IMR-90 (cell line): ENCODE results near the gene PROX2. TPM values are rescaled to one million over a fixed set of nuclear protein-coding genes. Genes with fewer than 3 reads are reported as not detected.

Experiments used
- ATAC-seq: fragments of 200-7000 bp; cut with Tn5 transposase; 2 replicates; pipeline ENCODE4 v1.9.1; 2020; ENCODE audit warnings: low read depth, mild to moderate bottlenecking, moderate library complexity
- BruUV-seq: library from RNA; stranded (reverse); fragments of 400-500 nt; replicated peaks from 2 replicates; lab custom pipeline; 2021; lab: Mats Ljungman, UMichigan
- CTCF ChIA-PET: fragments of 300-600 bp; formaldehyde crosslinking; extraction: SDS; loops from one replicate; lab custom pipeline; 2021; ENCODE audit warnings: antibody characterized with exemption; lab: Yijun Ruan, JAX
- POLR2A ChIA-PET: fragments of 300-600 bp; sonication (Branson Sonifier 250); formaldehyde crosslinking; loops from one replicate; lab custom pipeline; 2022; ENCODE audit warnings: antibody characterized with exemption; ENCODE audit not compliant: unreplicated experiment; lab: Charles Lee
- DNase-seq: peaks from one replicate; pipeline ENCODE4 v3.0.0; 2013
- H2AFZ ChIP-seq: replicated peaks from 2 replicates; pipeline ENCODE3; 2013; ENCODE audit warnings: low read length, mild to moderate bottlenecking; ENCODE audit not compliant: poor library complexity
- H2AK5ac ChIP-seq: 2 replicates; pipeline ENCODE4 v1.6.1; 2013; ENCODE audit warnings: low read depth, low read length, inconsistent platforms
- H2AK9ac ChIP-seq: replicated peaks from 2 replicates; pipeline ENCODE3; 2013; ENCODE audit warnings: mild to moderate bottlenecking, low read depth, low read length, moderate library complexity; ENCODE audit not compliant: poor library complexity
- H2BK120ac ChIP-seq: 2 replicates; pipeline ENCODE4 v1.6.1; 2013; ENCODE audit warnings: low read depth, low read length, inconsistent platforms
- H2BK15ac ChIP-seq: 3 replicates; pipeline ENCODE4 v1.6.1; 2013; ENCODE audit warnings: low read depth, low read length, inconsistent platforms
- H2BK20ac ChIP-seq: 2 replicates; pipeline ENCODE4 v1.6.1; 2013; ENCODE audit warnings: low read depth, mild to moderate bottlenecking, inconsistent platforms, low read length, moderate library complexity
- H2BK5ac ChIP-seq: 2 replicates; pipeline ENCODE4 v1.6.1; 2013; ENCODE audit warnings: mild to moderate bottlenecking, low read depth, low read length, inconsistent platforms; ENCODE audit not compliant: poor library complexity, severe bottlenecking
- H3K14ac ChIP-seq: replicated peaks from 2 replicates; pipeline ENCODE4 v1.6.1; 2013; ENCODE audit warnings: low read depth, low read length, inconsistent platforms
- H3K18ac ChIP-seq: 2 replicates; pipeline ENCODE4 v1.6.1; 2013; ENCODE audit warnings: low read depth, low read length, control low read depth
- H3K23ac ChIP-seq: 2 replicates; pipeline ENCODE4 v1.6.1; 2013; ENCODE audit warnings: low read depth, low read length, inconsistent platforms
- H3K27ac ChIP-seq: 2 replicates; pipeline ENCODE4 v1.5.1; 2013; ENCODE audit warnings: mild to moderate bottlenecking, control low read depth, low read length; ENCODE audit not compliant: insufficient read depth
- H3K27me3 ChIP-seq: 2 replicates; pipeline ENCODE4 v1.6.1; 2013; ENCODE audit warnings: low read length; ENCODE audit not compliant: control insufficient read depth, insufficient read depth
- H3K36me3 ChIP-seq: 2 replicates; pipeline ENCODE4 v1.6.1; 2013; ENCODE audit warnings: low read length, mixed read lengths; ENCODE audit not compliant: control insufficient read depth, insufficient read depth
- H3K4ac ChIP-seq: 2 replicates; pipeline ENCODE4 v1.6.1; 2013; ENCODE audit warnings: low read depth, low read length, inconsistent platforms
- H3K4me1 ChIP-seq: 2 replicates; pipeline ENCODE4 v1.6.1; 2013; ENCODE audit warnings: low read length, mixed read lengths; ENCODE audit not compliant: control insufficient read depth, insufficient read depth
- H3K4me2 ChIP-seq: 2 replicates; pipeline ENCODE4 v1.6.1; 2013; ENCODE audit warnings: low read depth, mild to moderate bottlenecking, control low read depth, low read length, moderate library complexity
- H3K4me3 ChIP-seq: 2 replicates; pipeline ENCODE4 v1.5.1; 2013; ENCODE audit warnings: low read depth, mild to moderate bottlenecking, control low read depth, low read length, moderate library complexity; ENCODE audit not compliant: insufficient read depth
- H3K56ac ChIP-seq: 2 replicates; pipeline ENCODE4 v1.6.1; 2013; ENCODE audit warnings: low read length, inconsistent platforms; ENCODE audit not compliant: insufficient read depth; ENCODE audit errors: extremely low read depth
- H3K79me1 ChIP-seq, 2 experiments: 2 replicates each; pipeline ENCODE4 v1.6.1; 2013; ENCODE audit warnings: low read length in 2 of 2, inconsistent platforms in 1 of 2, low read depth in 1 of 2
- H3K9ac ChIP-seq: 2 replicates; pipeline ENCODE4 v1.6.1; 2013; ENCODE audit warnings: low read depth, low read length, control low read depth
- H3K9me1 ChIP-seq: 2 replicates; pipeline ENCODE4 v1.6.1; 2013; ENCODE audit warnings: low read length, inconsistent platforms; ENCODE audit not compliant: insufficient read depth
- H3K9me3 ChIP-seq: 2 replicates; pipeline ENCODE4 v1.6.1; 2013; ENCODE audit warnings: low read length; ENCODE audit not compliant: control insufficient read depth, insufficient read depth
- H4K20me1 ChIP-seq: 2 replicates; pipeline ENCODE4 v1.6.1; 2013; ENCODE audit warnings: low read length, inconsistent platforms; ENCODE audit not compliant: insufficient read depth
- H4K5ac ChIP-seq: 2 replicates; pipeline ENCODE4 v1.6.1; 2013; ENCODE audit warnings: mild to moderate bottlenecking, low read depth, low read length, control low read depth
- H4K8ac ChIP-seq, 2 experiments: 2 replicates each; pipeline ENCODE4 v1.6.1; 2013; ENCODE audit warnings: low read depth in 2 of 2, low read length in 2 of 2, control low read depth in 1 of 2, inconsistent platforms in 1 of 2
- H4K91ac ChIP-seq: 2 replicates; pipeline ENCODE4 v1.6.1; 2013; ENCODE audit warnings: low read depth, low read length, inconsistent platforms; ENCODE audit not compliant: insufficient read depth
- CHD1 ChIP-seq: IDR thresholded peaks from 2 replicates; pipeline ENCODE4 v1.6.1; 2012; ENCODE audit warnings: low read depth, low read length, improper control_type of control experiment
- ELK1 ChIP-seq: fragments of 150-350 bp; IDR thresholded peaks from 2 replicates; pipeline ENCODE4 v1.6.1; 2016; ENCODE audit warnings: low read depth, mild to moderate bottlenecking, low read length, moderate library complexity, borderline replicate concordance
- FOS ChIP-seq: fragments of 150-350 bp; IDR thresholded peaks from 2 replicates; pipeline ENCODE4 v1.6.1; 2016; ENCODE audit warnings: low read depth, low read length
- MAFK ChIP-seq: IDR thresholded peaks from 2 replicates; pipeline ENCODE4 v1.6.1; 2012; ENCODE audit warnings: low read depth, low read length, improper control_type of control experiment
- MXI1 ChIP-seq: IDR thresholded peaks from 2 replicates; pipeline ENCODE4 v1.6.1; 2012; ENCODE audit warnings: low read depth, mild to moderate bottlenecking, low read length, moderate library complexity, borderline replicate concordance
- RAD21 ChIP-seq: IDR thresholded peaks from 2 replicates; pipeline ENCODE4 v1.6.1; 2012; ENCODE audit warnings: low read length, improper control_type of control experiment
- RCOR1 ChIP-seq: IDR thresholded peaks from 2 replicates; pipeline ENCODE4 v1.6.1; 2012; ENCODE audit warnings: mild to moderate bottlenecking, low read length, improper control_type of control experiment; ENCODE audit not compliant: insufficient replicate concordance
- WGBS, 2 experiments: methylation state at CpG; one replicate each; pipeline versions ENCODE4 v1.1.5 to v1.1.7; 2013; ENCODE audit warnings: missing lambda C conversion rate in 2 of 2; ENCODE audit not compliant: insufficient read length in 1 of 2; ENCODE audit errors: extremely low coverage in 2 of 2; 5-methylcytosine and 5-hydroxymethylcytosine counted together
- dilution Hi-C: fragments of 300-500 bp; cut with HindIII; formaldehyde crosslinking; loops from one replicate; pipeline ENCODE4 v1.14.3; 2018; ENCODE audit warnings: low sequenced_read_pairs; ENCODE audit not compliant: unreplicated experiment
- in situ Hi-C: fragments of 300-500 bp; cut with MboI; formaldehyde crosslinking; loops from 3 replicates; pipeline ENCODE4 v1.14.3; 2019; ENCODE audit warnings: low sequenced_read_pairs, inconsistent platforms, mixed read lengths
- intact Hi-C: fragments of 100-400 bp; cut with micrococcal nuclease; formaldehyde crosslinking; loops from 2 replicates; pipeline ENCODE4 v1.10.0; 2022
- polyA plus RNA-seq, 3 experiments: library from polyadenylated mRNA; depleted of rRNA; stranded (reverse); fragments of >200 nt; gene quantifications; 2 replicates each; pipeline ENCODE4 v1.2.3, GENCODE V29; 2012; ENCODE audit warnings: low replicate concordance in 1 of 3
- total RNA-seq: library from RNA; depleted of rRNA; stranded (reverse); fragments of >200 nt; gene quantifications from 2 replicates; pipeline ENCODE4 v1.2.3, GENCODE V29; 2012

PROX2 gene
- total and polyA plus RNA-seq, 2 of the 4 experiments (the other 2 are of a cell fraction) = not detected

DNA sequence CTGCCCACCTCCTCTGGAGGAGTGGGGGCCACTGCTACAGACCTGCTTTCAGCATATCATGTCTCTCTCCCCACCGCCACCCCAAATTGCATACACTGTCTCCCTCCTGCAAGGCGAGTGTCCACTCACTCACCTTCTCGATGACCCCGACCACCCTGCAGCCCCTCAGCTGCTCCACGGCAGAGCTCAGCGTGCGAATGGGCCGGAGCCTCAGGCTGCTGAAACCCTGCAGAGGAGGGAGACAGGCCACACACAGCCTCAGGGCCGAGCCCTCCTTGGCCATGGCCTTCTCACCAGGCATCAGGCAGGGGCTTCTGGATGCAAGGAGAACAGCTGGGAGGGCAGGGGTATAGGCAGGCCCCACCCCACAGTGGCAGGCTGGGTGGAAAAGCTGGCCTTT is 42.4 kb upstream of the PROX2 start:
- ATAC-seq (no peak), DNase-seq (no peak)
- Histone ChIP-seq H4K20me1 (no peaks in the 10 kb centered on the region), H3K14ac (no peak overlapping the region), H3K4me2 (no peak overlapping the region), H3K36me3 (no peaks in the 10 kb centered on the region), H3K27ac (no peak overlapping the region), H2BK20ac (no peak overlapping the region), H2BK15ac (no peak overlapping the region), H2AK9ac (peak overlapping the region; percentile 57), H3K56ac (no peak overlapping the region), H3K18ac (no peak overlapping the region), H3K9me1 (0 out of 2 replicates have a peak, but pooled peaks cover 2% of the 10 kb centered on the region), H3K4me1 (peaks cover 4% of the 10 kb centered on the region; the same call in 1 of the 2 replicates), H4K8ac (no peak overlapping the region), H2AFZ (peak overlapping the region; percentile 33), H3K9me3 (no peaks in the 10 kb centered on the region), H3K23ac (no peak overlapping the region), H2BK120ac (no peak overlapping the region), H3K9ac (no peak overlapping the region), H3K79me1 (no peaks in the 10 kb centered on the region), H4K91ac (no peak overlapping the region), H4K5ac (no peak overlapping the region), H2BK5ac (no peak overlapping the region), H3K27me3 (no peaks in the 10 kb centered on the region), H2AK5ac (no peak overlapping the region), H3K4me3 (no peak overlapping the region), H3K4ac (no peak overlapping the region)
- POLR2A ChIA-PET = no interaction called here
- CTCF ChIA-PET = no interaction called here
- WGBS, 2 experiments = 91% methylated on average over 4 of the region's 9 CpGs; no CpG with 5 or more reads in 1 of the 2 experiments
- intact Hi-C loops = no loop called here
- no peak for TF ChIP-seq MXI1
- TF ChIP-seq FOS = no peak
- no peak for TF ChIP-seq RAD21
- TF ChIP-seq CHD1 = no peak
- TF ChIP-seq ELK1 = no peak
- TF ChIP-seq MAFK = no peak
- no peak for TF ChIP-seq RCOR1
- in situ Hi-C loops = loop anchor here (10.0 kb wide), 1 partner anchor 386 kb away; no protein-coding TSS in a partner anchor
- no TSS peak for BruUV-seq
- dilution Hi-C loops = no loop called here
